ENCODE results near the gene KIFC3. TPM values are rescaled to one million over a fixed set of nuclear protein-coding genes. Genes with fewer than 3 reads are reported as not detected.

The KIFC3 gene
- total and polyA plus RNA-seq, 2 donors (not counting 1 experiment from before 2014, with no cell fraction given): 0.07 to 0.67 TPM

GRCh38 chr16:57740423-57741071, 61.7 kb downstream of the KIFC3 start:
- Mint-ChIP-seq H3K4me1 (peaks cover 20% of the 10 kb centered on the region), H3K4me3 (no peak overlapping the region), H3K27me3 (no peaks in the 10 kb centered on the region), H3K27ac (no peak overlapping the region), H3K9me3 (ENCODE audit: insufficient read depth) (no peaks in the 10 kb centered on the region)
- POLR2A ChIA-PET: no interaction called here
- intact Hi-C loops (cut with micrococcal nuclease): no loop called here
- ATAC-seq (ENCODE audit: low read depth) (no peak), DNase-seq (no peak)
- no peaks in the 10 kb centered on the region for H3K9me3 ChIP-seq (ENCODE audit: control extremely low read depth in 1 of 3, control insufficient read depth in 2 of 3, insufficient read depth in 1 of 3, low read length in 2 of 3)
- peaks cover 9% of the 10 kb centered on the region for H3K79me2 ChIP-seq (ENCODE audit: control insufficient read depth, insufficient read depth, low read length)
- WGBS (ENCODE audit: insufficient coverage): 98% methylated on average over 22 of the region's 24 CpGs
- no peaks in the 10 kb centered on the region for H3K27me3 ChIP-seq (replicated peaks in 1 of 4; ENCODE audit: control extremely low read depth in 1 of 4, control insufficient read depth in 3 of 4, insufficient read depth in 4 of 4, low read length in 3 of 4)
- H3K4me3 ChIP-seq (ENCODE audit: control extremely low read depth in 1 of 5, extremely low read depth in 1 of 5, insufficient read depth in 1 of 5, low read depth in 2 of 5, low read length in 4 of 5): no peak overlapping the region
- CTCF ChIA-PET: interaction anchor here (0.7 kb wide), 1 partner anchor 279 kb away, joined by 3 read pairs; no protein-coding TSS in a partner anchor
- TF ChIP-seq EZH2 (IDR thresholded peaks at IDR 0.05; ENCODE audit: borderline replicate concordance, insufficient read depth, low read depth, low read length, poor library complexity, severe bottlenecking): no peak
- no peak for TF ChIP-seq CTCF (IDR thresholded peaks at IDR 0.05)
- H3K36me3 ChIP-seq (replicated peaks in 1 of 2; ENCODE audit: control extremely low read depth in 1 of 2, control insufficient read depth in 1 of 2, extremely low read depth in 1 of 2, insufficient read depth in 2 of 2, low read length in 1 of 2): peaks cover 0 to 3% of the 10 kb centered on the region in 2 experiments
- no peak overlapping the region for H3K27ac ChIP-seq (ENCODE audit: low read length in 2 of 2)
- H3K4me2 ChIP-seq (replicated peaks; ENCODE audit: low read depth, low read length, poor library complexity, severe bottlenecking): no peak overlapping the region
- H3K9ac ChIP-seq (ENCODE audit: low read length): no peak overlapping the region
- no peaks in the 10 kb centered on the region for H4K20me1 ChIP-seq (ENCODE audit: control insufficient read depth, insufficient read depth, low read length, poor library complexity, severe bottlenecking)
- H3K4me1 ChIP-seq (ENCODE audit: control insufficient read depth in 2 of 2, insufficient read depth in 2 of 2, low read length in 2 of 2): peaks cover 10 to 12% of the 10 kb centered on the region in 2 donors
- H2AFZ ChIP-seq (ENCODE audit: insufficient read depth, low read depth, low read length, poor library complexity, severe bottlenecking): no peak overlapping the region

GRCh38 chr16:57739756-57740422, 62.4 kb downstream of the KIFC3 start:
- Mint-ChIP-seq H3K27ac (no peak overlapping the region), H3K4me1 (peaks cover 26% of the 10 kb centered on the region), H3K9me3 (ENCODE audit: insufficient read depth) (no peaks in the 10 kb centered on the region), H3K4me3 (no peak overlapping the region), H3K27me3 (no peaks in the 10 kb centered on the region)
- DNase-seq (no peak), ATAC-seq (ENCODE audit: low read depth) (no peak)
- intact Hi-C loops (cut with micrococcal nuclease): loop anchor here (5.0 kb wide), 1 partner anchor 93 kb away; no protein-coding TSS in a partner anchor
- Histone ChIP-seq H3K27ac (ENCODE audit: low read length in 2 of 2) (no peak overlapping the region), H3K79me2 (ENCODE audit: control insufficient read depth, insufficient read depth, low read length) (peaks cover 9% of the 10 kb centered on the region), H3K4me2 (replicated peaks; ENCODE audit: low read depth, low read length, poor library complexity, severe bottlenecking) (no peak overlapping the region), H3K36me3 (replicated peaks in 1 of 2; ENCODE audit: control extremely low read depth in 1 of 2, control insufficient read depth in 1 of 2, extremely low read depth in 1 of 2, insufficient read depth in 2 of 2, low read length in 1 of 2) (peaks cover 0 to 3% of the 10 kb centered on the region in 2 experiments), H3K27me3 (replicated peaks in 1 of 4; ENCODE audit: control extremely low read depth in 1 of 4, control insufficient read depth in 3 of 4, insufficient read depth in 4 of 4, low read length in 3 of 4) (no peaks in the 10 kb centered on the region), H2AFZ (ENCODE audit: insufficient read depth, low read depth, low read length, poor library complexity, severe bottlenecking) (no peak overlapping the region), H3K4me1 (ENCODE audit: control insufficient read depth in 2 of 2, insufficient read depth in 2 of 2, low read length in 2 of 2) (peaks cover 10 to 12% of the 10 kb centered on the region in 2 donors), H3K9me3 (ENCODE audit: control extremely low read depth in 1 of 3, control insufficient read depth in 2 of 3, insufficient read depth in 1 of 3, low read length in 2 of 3) (no peaks in the 10 kb centered on the region), H3K4me3 (ENCODE audit: control extremely low read depth in 1 of 5, extremely low read depth in 1 of 5, insufficient read depth in 1 of 5, low read depth in 2 of 5, low read length in 4 of 5) (no peak overlapping the region), H3K9ac (ENCODE audit: low read length) (no peak overlapping the region), H4K20me1 (ENCODE audit: control insufficient read depth, insufficient read depth, low read length, poor library complexity, severe bottlenecking) (no peaks in the 10 kb centered on the region)
- POLR2A ChIA-PET: no interaction called here
- CTCF ChIA-PET: no interaction called here
- no peak for TF ChIP-seq EZH2 (IDR thresholded peaks at IDR 0.05; ENCODE audit: borderline replicate concordance, insufficient read depth, low read depth, low read length, poor library complexity, severe bottlenecking)
- TF ChIP-seq CTCF (IDR thresholded peaks at IDR 0.05): no peak
- 93% methylated on average over 17 of the region's 18 CpGs for WGBS (ENCODE audit: insufficient coverage)
